Fibroblast of pulmonary artery (primary cell): ENCODE results near the gene LARP4B.

ENCODE experiments used
- DNase-seq: peaks from one replicate; pipeline ENCODE4 v3.0.0-alpha.2; 2010; ENCODE audit warnings: low read depth
- H3K4me3 ChIP-seq: replicated peaks from 2 replicates; pipeline ENCODE4 v1.5.1; 2011; ENCODE audit warnings: low read depth, mild to moderate bottlenecking, control low read depth, low read length, moderate library complexity
- TF ChIP-seq, protein P1 (sequence below): IDR thresholded peaks from 2 replicates; pipeline ENCODE4 v1.5.1; 2011; ENCODE audit warnings: mild to moderate bottlenecking, control low read depth, low read length, inconsistent platforms; ENCODE audit errors: missing control alignments

The LARP4B gene

DNA sequence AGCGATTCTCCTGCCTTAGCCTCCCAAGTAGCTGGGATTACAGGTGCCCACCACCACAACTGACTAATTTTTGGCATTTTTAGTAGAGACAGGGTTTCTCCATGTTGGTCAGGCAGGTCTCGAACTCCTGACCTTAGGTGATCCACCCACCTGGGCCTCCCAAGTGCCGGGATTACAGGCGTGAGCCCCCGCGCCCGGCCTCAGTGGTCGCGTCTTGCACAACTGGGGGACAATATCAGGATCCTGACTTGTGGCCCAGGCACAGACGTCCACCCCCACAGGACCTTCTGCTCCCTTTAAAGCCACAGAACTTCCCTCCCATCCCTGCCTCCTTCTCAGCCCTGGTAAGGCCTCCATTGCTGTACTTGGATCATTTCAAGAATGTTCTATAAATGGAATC, 16.8 kb upstream of the LARP4B start:
- DNase-seq, result no peak
- TF ChIP-seq, protein P1, sequence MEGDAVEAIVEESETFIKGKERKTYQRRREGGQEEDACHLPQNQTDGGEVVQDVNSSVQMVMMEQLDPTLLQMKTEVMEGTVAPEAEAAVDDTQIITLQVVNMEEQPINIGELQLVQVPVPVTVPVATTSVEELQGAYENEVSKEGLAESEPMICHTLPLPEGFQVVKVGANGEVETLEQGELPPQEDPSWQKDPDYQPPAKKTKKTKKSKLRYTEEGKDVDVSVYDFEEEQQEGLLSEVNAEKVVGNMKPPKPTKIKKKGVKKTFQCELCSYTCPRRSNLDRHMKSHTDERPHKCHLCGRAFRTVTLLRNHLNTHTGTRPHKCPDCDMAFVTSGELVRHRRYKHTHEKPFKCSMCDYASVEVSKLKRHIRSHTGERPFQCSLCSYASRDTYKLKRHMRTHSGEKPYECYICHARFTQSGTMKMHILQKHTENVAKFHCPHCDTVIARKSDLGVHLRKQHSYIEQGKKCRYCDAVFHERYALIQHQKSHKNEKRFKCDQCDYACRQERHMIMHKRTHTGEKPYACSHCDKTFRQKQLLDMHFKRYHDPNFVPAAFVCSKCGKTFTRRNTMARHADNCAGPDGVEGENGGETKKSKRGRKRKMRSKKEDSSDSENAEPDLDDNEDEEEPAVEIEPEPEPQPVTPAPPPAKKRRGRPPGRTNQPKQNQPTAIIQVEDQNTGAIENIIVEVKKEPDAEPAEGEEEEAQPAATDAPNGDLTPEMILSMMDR, result no peak
- H3K4me3 ChIP-seq, result no peak overlapping the region

DNA sequence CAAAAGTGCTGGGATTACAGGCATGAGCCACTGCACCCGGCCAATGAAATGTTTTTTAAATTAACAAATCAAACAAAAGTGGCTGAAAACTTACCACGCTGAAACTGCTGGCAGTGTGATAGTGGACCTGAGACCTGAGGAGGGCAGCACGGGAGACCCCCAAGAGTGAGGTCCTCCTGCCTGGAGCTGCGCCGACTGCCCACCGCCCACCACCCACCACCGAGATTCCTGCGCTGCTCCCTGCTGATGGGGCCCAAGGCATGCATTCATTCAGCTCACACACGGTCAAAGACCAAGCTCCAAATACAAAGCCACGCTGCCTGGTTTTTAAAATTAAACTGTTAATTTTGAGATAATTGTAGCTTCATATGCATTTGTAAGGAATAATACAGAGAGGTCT, 16.4 kb upstream of the LARP4B start:
- no peak for DNase-seq
- TF ChIP-seq, protein P1, result no peak
- H3K4me3 ChIP-seq, result no peak overlapping the region

DNA sequence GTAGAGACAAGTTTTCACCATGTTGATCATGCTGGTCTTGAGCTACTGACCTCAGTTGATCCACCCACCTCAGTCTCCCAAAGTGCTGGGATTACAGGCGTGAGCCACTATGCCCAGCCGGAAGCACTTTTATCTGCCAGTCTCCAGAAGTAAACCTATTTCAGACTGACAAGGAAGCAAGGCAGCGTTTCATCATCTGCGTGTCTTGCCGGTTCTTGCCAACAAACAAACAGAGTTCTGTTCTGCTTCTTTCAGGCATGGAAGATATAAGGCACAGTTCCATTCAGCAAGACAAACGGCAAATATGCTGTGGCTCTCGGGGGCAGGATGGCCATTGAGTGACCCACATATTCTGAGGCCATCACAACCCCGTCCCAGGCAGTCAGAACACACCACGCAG, 15.5 kb upstream of the LARP4B start:
- TF ChIP-seq, protein P1, result no peak
- DNase-seq, result no peak

DNA sequence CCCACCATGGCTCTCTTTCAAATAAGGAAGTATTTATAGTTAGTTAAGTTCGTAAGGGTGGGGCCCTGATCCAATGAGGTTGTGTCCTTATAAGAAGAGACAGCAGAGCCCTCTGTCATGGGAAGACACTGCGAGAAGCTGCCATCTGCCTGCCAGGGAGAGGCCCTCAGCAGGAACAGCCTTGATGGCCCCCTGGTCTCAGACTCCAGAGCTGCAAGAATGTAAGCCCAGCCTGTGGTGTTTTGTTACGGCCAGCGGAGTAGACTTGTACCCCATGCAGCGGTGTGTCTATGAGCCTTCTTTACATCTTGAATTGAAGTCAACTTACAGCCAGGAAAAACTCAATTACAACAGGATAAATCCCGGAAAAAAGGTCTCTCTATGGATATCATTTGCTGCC, 14.3 kb upstream of the LARP4B start:
- no peak overlapping the region for H3K4me3 ChIP-seq
- DNase-seq, result no peak
- TF ChIP-seq, protein P1, result no peak

More for the DNA sequence above, 15.5 kb upstream of the LARP4B start:
- H3K4me3 ChIP-seq, result no peak overlapping the region

DNA sequence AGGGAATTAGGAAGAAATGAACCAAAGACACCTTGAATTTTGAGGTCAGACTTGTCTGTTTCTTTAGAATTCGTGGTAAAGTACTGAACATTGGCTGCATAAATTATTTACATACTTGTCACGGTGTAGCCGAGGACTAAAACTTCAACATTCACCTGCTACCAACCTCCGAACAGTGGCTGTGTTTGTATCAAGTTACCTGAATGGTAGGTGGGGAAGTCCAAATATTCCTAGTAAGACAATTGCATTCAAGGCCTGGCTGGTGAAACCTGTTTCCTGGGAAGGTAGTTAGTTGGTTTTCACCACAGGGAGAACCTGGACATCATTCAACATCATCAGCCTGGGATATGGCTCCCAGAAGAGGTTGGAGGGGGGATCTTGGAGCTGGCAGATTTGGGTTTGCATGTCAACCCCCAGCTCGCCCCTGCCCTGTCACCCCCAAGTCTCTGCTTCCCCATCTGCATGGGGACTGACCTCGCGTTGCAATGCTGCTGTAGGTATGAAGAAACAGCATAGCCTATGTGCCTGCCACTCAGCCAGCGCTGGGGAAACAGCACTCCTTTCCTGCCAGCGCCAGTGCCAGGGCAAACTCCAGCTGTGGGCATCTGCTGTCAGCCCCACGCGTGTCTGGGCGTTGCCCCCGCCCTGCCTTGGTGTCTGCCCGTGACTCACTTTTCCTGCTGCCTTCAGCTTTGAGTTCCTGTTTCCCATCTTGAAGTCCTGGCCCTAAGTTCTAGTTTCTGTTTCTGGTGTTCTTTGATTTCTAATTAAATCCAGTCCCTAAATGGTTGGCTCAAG, 12.7 kb upstream of the LARP4B start:
- TF ChIP-seq, protein P1, result no peak
- no peak overlapping the region for H3K4me3 ChIP-seq
- peak; percentile 38 for DNase-seq

DNA sequence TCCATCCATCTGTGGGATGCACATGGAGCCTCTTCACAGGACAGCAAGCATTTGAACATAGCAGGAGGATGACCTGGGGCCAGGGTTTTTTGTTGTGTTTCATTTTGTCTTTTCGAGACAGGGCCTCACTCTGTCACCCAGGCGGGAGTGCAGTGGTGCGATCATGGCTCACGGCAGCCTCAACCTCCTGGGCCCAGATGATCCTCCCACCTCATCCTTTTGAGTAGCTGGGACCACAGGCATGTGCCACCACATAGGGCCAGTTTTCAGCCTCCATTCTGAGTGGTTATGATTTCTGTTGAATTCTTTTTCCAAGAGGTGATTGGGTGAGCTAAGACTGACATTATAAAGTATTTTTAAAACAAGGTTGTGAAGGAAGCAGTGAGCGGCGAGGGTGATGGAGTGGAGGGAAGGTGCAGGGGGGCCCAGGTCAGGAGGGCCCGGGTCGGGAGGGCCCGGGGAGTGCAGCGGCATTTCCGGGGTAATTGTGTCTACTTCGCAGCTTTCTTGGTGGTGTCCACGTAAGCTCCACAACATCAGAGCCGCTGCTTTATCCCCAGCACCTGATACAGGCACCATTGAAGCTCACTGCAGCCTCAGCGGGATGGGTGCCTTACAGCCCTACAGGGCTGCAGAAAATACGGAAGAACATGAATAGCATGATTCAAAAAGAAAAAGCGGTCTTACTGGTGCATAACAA, 12.0 kb upstream of the LARP4B start:
- TF ChIP-seq, protein P1, result no peak
- no peak for DNase-seq
- no peak overlapping the region for H3K4me3 ChIP-seq
